Measurements from ENCODE around the gene NET1.
A peak's percentile ranks its signal among the peaks of the same experiment; 100 is the strongest.

The NET1 gene

GRCh38 chr10:5442065-5442989 is 30.0 kb downstream of the NET1 start:
- peak; percentile 14 for DNase-seq (ENCODE audit: low spot score)

DNA sequence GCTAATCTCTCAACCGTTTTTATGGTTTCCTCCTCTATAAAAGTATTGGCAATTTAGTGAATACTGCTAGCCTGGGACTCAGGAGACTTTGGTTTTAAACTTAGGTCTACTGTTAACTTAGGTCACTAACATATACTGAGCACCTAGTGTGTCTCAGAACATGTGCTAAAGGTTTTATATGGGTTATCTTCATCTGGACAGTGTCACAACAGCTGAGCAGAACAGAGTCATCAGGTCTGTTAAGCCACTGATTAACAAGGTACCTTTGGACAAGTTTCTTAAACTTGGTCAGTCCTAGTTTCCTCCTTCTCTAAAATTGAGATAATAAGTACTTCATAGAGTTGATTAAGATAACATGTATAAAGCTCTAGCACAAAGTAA is 30.6 kb downstream of the NET1 start:
- DNase-seq (ENCODE audit: low spot score): no peak

GRCh38 chr10:5443429-5443828 is 31.1 kb downstream of the NET1 start:
- DNase-seq (ENCODE audit: low spot score): no peak

GRCh38 chr10:5445006-5445405 is 32.6 kb downstream of the NET1 start:
- no peak for DNase-seq (ENCODE audit: low spot score)

GRCh38 chr10:5446390-5446926 is 34.1 kb downstream of the NET1 start:
- peak; percentile 95 for DNase-seq (ENCODE audit: low spot score)

DNA sequence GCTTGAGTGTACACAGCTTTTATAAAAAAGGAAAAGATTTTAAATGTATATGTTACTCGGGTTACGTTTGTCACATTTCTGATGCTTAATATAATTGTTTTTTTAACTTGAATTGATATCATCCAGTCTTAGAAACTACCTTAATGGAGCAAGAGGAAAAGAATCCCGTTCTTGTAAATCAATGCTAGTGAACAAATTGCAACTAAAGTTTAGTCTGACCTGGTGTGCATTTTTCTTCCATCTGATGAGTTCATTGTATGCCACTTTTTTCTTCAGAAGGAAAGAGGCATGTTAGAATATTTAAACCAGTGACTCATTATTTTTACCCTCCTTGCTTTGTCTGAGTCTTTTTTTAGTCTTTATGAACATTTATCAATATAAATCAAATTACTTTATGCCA is 34.7 kb downstream of the NET1 start:
- DNase-seq (ENCODE audit: low spot score): no peak

DNA sequence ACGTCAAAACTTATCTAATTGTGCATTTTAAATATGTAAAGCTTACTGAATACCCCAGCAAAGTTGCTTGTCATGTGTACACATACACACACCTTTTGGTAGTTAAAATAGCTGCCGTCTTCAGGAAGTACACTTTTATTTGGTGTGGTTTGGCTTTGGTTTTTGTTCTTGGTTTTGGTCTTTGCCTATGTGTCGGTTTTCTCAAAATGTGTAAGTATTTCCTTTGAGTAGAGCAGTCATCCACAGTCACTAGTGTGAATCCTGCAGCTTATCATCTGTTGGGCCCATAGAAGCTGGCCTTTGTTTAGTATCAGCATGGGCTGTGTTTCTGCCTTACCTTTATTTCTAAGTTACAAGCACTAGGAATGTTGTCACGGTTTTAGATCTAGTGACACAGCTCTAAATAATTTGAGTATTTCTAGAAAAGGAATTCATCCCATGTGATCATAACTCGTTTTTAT is 35.3 kb downstream of the NET1 start:
- no peak for DNase-seq (ENCODE audit: low spot score)

DNA sequence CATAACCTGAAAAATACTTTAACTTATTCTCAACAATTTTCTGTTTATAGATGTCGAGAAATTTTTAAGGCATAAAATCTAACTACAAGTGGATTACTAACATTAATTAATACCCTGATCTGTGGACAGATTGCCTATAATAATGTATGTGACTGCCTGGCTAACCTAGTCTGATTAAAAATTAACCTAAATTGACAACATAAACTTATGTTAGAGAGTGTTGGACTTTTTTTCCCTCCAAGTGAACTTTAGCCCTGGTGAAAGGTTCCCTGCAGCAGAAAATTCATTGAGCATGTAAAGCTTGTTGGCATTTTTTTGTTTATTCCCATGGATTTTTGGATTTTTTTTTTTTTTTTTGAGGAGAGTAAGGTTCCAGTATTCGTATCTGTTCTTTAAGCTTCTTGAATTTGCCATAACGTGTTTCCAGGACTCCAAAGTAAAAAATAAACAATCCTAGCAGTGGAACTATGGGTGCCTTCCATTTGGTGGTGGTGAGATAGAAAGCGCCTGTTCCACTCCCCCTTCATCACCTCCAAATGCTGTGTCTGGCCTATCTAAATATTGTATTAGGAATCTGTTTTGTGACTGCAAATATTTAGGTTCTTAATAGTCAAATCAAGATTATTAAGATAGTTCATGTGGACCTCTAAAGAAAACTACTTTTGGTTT is 36.1 kb downstream of the NET1 start:
- DNase-seq (ENCODE audit: low spot score): no peak

DNA sequence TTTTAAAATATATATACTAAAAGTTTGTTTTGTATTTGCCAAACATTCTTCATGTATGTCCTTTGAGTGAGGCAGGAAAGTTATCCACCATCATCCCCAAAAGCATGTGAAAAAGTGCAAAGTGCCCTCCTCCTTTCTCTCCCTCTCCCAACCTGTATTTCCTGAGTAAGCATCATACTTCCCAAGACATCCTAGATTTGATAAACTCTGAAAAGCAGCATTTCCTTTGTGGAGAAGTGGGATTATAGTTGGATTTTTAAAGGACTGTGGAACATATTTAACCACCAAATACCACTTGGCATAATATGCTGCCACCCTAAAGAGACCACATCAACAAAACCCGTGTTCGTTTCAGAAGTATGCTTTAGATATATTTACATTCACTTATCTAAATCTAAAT is 36.9 kb downstream of the NET1 start:
- no peak for DNase-seq (ENCODE audit: low spot score)

DNA sequence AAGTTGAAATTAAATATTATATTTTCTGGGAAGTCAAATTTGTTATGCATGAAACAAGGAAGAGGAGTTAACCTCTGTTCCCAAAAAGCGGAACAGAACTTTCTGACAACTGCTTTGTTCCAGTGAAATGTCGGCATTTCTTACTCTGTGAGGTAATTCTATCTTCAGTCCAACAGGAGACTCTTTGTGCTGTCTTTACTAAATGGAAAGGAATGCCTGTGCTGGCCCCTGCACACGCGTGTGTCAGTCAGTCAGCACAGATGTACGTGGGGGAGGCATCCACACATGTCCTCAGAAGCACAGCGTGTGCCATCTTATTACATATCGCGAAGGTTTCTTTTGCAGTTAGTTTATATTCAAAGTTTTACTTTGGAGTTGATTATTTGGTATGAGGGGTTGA is 37.5 kb downstream of the NET1 start:
- DNase-seq (ENCODE audit: low spot score): no peak

GRCh38 chr10:5450605-5451384 is 38.4 kb downstream of the NET1 start:
- no peak for DNase-seq (ENCODE audit: low spot score)

DNA sequence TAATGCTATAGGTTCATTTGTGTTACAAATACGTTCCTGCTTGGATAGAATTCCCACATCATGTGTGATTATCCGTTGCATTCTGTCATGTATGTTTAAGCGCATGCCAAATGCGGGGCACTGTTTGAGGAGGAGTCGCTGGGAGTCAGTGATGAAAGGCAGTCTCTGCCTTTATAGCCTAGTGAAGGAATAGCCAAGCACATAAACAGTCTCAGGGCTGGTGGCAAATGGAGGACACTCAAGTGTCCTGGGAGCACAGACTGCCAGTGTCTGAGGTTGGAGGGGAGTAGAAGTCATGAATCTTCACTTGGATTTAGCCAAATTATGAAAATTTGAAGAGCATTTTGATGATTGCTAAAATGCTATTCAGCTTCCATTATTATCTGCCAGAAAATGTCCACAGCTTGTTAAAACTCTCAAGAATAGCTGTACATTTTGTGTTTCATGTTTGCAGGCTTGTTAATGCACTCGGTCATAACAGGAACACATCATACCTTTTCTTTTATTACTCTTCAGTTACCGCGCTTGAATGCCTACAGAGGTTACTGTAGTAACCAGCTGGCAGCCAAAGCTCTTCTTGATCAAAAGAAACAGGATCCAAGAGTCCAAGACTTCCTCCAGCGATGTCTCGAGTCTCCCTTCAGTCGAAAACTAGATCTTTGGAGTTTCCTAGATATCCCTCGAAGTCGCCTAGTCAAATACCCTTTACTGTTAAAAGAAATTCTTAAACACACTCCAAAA is 41.6 kb downstream of the NET1 start:
- no peak for DNase-seq (ENCODE audit: low spot score)

- DNase-seq (ENCODE audit: low spot score): no peak
Observed at GRCh38 chr10:5456563-5456962, 44.2 kb downstream of the NET1 start.

- DNase-seq (ENCODE audit: low spot score): no peak
Observed at GRCh38 chr10:5457741-5458140, 45.4 kb downstream of the NET1 start.

GRCh38 chr10:5458425-5458824 is 46.1 kb downstream of the NET1 start:
- no peak for DNase-seq (ENCODE audit: low spot score)

DNA sequence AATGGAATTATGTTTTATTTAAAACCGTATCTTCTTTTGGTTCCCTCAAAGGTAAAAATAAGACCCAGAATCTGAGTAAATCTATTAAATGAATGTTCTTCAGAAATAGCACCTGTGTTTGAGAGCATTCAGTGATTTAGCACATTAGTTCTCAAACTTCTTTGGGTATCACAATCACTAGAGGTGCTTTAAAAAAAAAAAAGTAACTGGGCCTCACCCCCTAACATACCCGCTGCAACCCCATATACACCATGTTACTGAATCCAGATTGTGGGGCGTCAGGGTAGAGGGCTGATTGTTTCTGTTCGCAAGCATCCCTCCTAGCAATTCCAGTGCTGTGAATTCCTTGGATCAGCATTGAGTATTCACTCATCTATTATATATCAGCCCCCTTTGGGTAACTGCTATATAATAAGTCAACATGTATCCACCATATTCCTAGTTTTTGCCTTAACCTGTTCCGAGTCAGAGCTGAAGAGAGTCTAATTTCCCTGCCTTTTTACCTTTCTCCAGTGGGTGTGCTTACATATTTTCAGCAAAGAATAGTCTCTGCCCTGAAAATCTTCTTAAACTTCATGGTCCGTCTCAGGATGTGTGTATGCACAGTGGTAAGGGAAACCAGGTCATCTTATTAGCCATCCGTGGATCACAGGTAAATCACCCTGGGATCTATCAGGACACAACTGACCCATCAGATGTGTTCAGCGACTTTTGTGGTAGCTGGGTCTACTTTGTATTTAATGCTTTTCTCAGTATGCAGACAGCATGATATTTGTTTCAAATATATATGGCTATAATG is 46.8 kb downstream of the NET1 start:
- DNase-seq (ENCODE audit: low spot score): no peak

DNA sequence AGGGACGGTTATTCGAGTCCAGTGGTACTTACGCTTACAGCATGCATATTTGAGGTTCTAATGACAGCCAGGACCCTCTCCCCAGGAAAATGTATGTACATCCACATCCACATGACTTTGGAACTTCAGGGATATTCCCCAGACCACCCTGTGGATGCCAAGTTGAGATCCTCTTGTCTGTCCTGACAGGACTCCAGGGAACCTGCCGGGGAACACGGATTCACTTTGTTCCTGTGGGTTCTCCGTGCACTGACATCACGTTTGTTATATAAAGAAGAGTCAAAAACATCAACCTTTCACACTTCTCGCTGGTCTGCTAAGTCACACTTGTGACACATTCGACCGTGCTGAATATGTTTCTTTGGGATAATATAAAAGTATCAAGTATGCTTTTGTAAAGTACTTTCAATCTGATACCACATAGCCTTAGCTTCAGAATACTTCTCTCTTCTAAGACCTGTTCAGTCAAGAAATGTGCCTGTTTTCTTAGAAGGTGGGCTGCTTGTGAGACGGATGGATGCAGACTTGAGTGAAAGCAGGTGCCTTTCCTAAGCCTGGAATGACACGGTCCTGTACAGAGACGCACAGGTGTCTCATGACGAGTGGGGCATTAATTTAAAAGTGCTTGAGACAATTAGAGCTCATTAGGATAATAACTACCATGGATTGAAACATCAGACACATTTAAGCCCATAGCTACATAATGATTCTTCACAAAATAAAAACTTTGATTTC is 48.3 kb downstream of the NET1 start:
- DNase-seq (ENCODE audit: low spot score): no peak

GRCh38 chr10:5461203-5461588 is 48.8 kb downstream of the NET1 start:
- no peak for DNase-seq (ENCODE audit: low spot score)

DNA sequence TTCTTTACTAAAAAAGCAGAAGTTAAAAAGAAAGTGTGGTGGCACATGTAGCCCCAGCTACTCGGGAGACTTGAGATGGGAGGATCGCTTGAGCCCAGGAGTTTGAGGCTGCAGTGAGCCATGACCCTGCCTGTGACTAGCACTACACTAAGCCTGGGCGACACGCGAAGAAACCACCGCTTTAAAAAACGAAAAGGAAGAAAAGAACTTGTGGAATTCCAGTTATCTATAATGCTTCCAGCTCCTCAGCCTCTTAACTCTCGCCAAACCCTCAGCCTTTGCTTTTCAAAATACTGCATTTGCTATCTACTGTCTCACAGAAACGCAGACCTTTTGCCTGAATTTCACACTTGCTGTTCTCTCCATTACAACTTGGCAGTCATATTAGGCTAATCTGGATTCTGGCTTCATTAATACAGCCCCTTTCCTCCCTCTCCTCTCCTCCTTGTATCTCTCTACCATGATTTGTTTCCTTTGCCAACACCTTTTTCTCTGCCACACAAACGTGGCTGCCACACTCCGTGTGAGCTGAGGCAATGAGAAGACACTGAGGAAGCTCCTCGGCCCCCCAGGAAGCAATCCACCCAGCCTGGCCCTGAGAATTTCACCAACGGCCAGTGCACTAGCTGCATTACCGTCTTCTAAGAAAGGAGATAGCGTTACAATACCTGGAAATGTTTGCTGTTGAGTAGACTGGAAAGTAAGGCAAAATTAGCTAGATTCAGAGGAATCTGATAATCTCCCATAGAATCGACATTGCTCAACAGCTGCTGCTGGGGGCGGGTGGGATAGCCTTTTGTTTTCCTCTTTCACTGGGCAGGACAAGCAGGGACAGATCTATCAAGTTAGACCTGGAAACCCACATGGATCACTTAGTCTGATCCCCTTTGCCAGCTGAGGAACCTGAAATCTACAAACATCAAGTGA is 49.8 kb downstream of the NET1 start:
- no peak for DNase-seq (ENCODE audit: low spot score)

All from iPS-NIHi11 (cell line).